Hematopoietic multipotent progenitor cell treated with erythropoietin and hydrocortisone succinate and interleukin-3 and kit ligand, for 8 days (in vitro differentiated cells): Measurements from ENCODE around the gene CHSY1.

Source experiments
- DNase-seq: peaks from one replicate; pipeline ENCODE4 v3.0.0-alpha.2; 2015

Gene CHSY1

DNA sequence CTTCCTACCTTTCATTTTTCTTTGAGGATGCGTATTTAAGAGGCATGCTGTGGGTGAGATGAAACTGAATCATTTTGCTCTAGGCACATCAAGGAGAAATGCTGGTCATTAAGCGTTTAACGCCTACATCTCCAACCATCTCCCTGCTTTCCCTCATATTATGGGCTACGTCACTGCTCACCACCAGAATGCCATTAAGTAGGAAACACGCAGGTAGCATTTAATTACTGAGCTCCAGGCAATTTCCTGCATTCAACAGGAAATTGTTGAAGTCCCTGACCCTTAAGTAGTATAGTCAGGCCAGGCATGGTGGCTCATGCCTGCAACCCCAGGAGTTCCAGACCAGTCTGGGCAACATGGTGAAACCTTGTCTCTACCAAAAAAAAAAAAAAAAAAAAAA, 66.1 kb downstream of the CHSY1 start:
- DNase-seq: no peak

DNA sequence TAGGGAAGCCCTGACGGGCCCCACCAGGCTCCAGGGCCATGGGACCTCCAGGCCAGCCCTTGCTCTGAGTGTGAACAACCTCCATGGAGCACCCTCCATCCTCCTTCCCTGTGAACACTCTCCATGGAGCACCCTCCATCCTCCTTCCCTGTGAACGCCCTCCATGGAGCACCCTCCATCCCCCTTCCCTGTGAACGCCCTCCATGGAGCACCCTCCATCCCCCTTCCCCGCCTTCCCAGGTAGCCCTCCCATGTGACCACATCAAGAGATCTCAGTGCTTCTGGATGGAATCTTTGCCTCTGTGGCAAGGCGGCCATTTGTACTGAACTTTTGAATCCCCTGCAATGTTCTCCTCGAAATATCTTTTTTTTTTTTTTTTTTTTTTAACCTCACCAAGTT, 66.5 kb downstream of the CHSY1 start:
- no peak for DNase-seq

- no peak for DNase-seq
These were observed 67.0 kb downstream of the CHSY1 start for GRCh38 chr15:101184830-101185229.

DNA sequence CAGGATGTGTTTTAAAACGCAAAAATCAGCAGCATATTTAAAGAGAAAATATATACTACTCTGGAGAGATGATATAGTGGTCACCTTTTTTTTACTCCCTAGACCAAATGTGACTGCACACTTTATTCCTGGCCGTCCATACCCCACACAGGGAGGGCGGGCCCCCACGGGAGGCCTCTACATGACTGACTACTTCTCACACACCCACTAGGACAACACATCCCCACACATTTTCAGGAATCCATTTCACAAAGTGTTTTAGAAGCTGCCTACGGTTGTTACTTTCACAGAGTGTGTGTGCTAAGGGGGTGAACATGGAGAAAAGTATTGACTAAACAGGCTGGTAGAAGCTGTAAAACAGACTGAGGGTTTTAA, 67.9 kb downstream of the CHSY1 start:
- DNase-seq: no peak

- DNase-seq: no peak
These were observed 68.5 kb downstream of the CHSY1 start for GRCh38 chr15:101183226-101183930.

DNA sequence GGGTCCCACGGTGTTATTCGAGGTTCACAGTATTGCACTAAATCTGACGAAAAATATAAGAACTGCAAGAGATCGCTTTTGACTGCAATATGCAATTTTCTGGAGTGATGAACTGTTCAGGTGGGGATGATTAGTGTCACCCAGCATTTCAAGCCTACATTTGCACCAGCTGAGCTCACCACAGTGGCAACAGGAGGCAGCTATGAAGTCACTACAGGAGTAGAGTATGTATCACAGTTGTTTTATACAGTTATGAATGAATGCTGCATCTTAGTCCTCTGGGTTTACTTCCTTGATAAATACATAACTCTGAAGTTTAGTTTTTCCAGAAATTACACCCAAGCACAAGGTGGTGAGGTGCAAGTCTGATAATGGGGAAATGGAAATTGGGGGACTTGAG, 69.6 kb downstream of the CHSY1 start:
- DNase-seq: no peak

- no peak for DNase-seq
These were observed 70.5 kb downstream of the CHSY1 start for GRCh38 chr15:101181349-101181748.

- peak; percentile 87 for DNase-seq
These were observed 71.1 kb downstream of the CHSY1 start for GRCh38 chr15:101180620-101181307.

DNA sequence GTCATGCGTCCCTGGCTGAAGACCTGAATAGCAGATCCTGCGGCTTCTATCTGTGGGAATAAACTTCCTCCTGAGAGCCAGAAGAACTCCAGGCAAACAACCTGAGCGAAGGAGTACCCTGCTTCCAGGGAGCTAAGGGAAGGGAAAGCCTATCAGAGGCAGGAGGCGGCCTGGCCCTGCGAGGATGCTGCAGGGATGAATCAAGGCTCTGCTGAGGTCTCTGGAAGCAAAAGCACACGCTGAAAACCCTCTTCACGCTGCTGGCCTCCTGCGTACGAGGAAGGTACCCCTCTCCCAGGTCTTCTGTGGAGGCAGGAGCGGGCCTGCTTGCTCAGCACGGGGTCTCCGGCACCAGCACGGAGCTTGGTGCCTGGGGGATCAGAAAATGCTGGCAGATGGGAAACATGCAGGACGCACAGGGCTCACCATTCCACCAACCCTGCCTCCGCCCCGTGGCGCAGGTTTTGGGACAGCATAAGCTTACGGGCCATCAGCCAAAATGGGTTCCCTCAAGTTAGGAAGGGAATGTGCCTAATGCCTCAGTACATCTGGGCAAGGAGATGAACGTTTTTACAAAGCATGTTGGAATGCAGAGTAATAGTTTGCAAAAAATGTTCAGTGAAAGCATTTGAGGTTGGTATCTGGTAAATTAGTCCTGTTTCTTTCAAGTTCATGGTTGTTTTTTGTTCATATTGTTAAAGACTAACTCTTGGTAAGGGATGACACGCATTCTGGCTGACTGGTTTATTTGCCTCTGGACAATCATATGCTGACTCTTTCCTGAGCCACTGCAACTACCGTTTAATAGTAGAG, 72.3 kb downstream of the CHSY1 start:
- DNase-seq: no peak

DNA sequence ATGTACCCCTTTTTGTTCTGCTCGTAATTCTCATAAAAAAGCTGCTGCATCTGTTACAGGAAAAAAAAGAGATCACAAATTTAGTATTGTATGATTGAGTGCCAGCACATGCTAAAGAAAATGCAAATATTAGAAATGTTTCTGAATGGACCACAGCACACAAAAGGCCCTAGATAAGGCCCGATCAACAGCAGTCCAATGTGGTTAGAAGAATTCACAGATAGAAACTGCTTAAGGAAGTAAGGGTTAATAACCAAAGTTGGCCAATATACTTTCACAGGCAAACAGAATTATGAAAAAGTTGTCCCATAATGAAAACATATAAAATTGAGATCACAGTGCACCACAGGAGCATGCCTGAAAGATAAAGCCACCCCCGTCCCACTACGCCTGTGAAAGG, 72.9 kb downstream of the CHSY1 start:
- DNase-seq: peak; percentile 60

DNA sequence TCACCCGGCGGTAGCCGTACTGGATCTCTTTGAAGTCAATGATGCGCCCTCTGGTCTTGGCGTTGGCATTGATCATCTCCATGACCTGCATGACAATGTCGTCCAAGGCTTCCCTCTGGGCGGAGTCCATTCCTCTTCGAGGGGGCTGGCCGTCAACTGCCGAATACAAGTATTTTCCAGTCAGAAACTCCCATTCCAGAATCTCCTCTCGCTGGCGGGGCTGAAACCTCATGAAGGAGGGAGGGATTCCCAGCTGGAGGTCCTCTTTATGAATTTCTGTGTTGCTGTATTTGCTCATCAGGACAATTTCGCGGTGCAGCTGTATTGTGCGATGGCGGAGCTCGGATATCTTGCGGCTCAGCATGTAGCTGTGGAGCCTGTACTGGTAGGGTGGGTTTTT, 73.4 kb downstream of the CHSY1 start:
- DNase-seq: no peak

DNA sequence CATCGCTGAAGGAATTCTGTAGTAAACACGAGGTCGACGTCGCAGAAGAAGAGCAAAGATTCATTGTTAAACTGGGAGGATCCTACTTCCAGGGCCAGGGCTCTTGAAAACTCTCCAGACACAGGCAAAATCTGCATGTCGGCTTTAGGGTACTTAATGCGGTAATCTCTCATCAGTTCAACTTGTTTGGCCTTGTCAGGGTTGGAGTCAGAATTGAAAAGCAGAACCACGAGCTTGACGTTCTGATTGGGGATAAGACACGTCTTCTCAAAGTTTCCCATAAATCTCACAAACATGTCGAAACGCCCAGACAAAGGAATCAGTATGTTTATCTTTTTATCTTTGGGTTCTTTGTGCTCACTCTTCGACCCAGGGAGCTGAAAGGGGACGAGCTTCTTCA, 74.0 kb downstream of the CHSY1 start:
- DNase-seq: no peak

DNA sequence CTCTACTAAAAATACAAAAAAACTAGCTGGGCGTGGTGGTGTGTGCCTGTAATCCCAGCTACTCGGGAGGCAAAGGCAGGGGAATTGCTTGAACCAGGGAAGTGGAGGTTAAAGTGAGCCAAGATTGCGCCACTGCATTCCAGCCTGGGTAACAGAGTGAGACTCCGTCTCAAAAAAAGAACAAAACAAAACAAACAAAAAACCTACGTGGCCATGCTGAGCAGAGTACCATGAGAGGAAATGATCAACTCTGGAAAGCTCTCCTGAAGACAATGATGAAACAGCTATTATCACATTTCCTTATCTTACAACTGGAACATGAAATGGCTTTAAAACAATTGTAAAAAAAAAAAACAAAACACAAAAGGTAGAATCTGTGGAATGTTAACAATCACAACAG, 75.2 kb downstream of the CHSY1 start:
- no peak for DNase-seq

DNA sequence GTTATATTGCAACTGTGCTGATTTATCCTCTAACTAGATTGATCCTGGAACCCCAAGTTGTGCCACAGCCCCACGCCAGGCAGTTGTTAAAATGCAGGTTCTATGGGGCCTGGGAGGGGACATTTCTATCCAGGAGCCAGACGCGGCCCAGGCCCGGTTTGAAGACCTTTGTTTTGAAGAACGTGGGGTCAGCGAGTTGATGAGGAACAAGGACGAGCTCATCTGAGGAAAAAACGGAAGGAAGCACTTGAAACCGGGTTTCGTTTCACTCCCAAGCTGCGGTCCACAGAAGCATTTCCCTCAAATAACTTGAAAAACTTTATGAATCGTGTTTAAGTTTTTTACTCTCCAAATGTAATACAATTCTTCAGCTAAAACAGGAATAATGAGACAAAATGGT, 76.4 kb downstream of the CHSY1 start:
- DNase-seq: no peak

- DNase-seq: no peak
These were observed 77.5 kb downstream of the CHSY1 start for GRCh38 chr15:101174152-101174920.

DNA sequence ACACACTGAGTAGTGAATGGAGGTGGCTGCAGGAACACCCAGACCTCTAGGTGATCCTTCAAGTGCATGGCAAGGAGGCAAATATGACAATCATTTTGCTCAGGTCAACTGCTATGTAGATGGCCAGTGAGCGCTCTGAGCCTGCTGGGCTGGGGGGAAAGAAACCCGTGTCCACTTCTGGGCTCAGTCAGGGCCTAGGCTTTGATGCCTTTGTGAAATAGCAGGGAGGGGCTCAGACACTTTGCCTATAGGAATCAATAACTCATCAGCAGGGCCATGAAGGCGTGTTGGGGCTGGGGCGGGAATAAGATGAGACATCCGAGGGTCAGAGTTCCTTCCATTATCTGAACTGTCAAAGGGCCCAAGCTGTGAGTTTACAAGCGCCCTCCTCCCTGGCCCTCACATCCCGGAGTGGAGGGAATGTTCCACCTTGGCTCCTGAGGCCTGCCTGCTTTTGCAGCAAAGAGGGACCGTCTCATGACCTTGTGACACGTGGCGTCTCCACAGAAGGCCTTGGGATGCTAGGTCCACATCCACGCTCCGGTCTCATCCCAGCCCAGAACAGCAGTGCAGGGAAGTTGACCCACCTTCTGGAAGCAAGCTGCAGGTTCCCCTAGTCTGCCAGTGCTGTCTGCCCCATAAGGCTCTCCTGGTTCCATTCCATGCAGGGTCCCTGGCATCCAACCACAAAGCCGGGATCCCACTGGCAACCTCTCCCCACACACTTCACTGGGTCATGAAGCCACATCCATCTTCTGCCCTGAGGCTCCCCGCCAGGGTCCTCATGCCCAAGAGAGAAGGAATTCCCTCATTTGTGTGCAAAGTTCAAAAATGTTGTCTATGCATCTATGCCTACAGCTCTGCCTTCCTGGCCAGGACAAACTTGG, 78.4 kb downstream of the CHSY1 start:
- DNase-seq: no peak

DNA sequence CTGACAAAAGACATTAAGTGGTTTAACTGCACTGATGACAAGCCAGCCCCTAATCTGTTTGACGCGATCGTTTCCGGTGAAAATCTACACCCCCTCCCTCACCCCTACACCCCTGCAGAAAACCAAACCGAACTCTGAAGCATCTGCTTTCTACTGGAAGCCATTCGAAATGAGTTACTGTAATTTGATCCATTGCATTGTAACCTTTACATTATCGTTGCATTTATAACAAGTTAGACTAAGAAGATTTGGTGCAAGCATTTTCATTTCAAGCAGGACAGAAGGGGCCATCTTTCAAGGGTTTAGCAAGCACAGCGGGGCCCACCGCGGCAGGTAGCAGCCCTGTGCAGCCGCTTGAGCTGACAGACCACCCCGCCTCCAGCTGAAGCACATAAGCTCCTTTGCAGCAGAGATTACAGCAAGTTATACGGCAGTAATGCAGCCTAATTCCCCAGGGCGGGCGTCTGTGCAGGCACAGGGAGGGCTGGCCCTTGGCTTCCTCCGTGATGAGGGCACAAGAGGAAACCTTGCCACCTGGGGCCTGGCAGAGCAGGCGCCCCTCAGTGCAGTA, 79.3 kb downstream of the CHSY1 start:
- DNase-seq: no peak

- no peak for DNase-seq
These were observed 79.9 kb downstream of the CHSY1 start for GRCh38 chr15:101171954-101172353.

DNA sequence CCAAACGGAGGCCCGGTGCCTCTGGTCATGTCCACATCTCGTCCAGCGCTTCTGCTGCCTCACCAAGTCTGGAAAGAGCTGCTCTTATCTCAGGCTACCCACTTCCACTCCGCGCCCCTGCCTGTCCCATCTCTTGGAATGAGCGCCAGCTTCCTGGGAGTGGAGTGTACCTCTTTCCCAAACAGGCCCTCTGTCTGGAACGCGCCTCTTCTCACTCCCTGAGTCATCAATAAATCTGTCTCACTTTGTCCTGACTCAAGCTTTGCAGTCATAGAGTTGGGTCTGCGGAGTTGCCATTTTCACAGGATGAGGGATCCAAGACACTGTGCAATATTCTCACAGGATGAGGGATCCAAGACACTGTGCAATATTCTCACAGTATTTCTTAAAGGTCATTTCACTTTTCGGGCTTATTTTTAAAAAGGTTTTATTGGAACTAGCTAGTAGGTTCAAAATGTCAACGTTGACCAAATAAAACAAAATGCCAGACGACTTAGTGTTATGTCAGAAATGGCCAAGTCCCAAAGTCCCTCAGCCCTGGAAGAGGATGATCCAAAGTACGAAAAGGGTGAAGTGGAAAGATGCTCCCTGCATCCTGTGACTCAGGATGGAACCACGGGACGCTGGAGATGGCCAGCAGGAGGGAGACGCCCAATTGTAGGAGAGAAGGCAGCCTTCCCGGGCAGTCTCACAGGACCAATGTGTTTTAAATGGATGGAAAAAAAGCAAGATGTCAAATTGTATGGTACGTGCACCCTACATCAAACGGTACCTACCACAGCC, 81.1 kb downstream of the CHSY1 start:
- no peak for DNase-seq

DNA sequence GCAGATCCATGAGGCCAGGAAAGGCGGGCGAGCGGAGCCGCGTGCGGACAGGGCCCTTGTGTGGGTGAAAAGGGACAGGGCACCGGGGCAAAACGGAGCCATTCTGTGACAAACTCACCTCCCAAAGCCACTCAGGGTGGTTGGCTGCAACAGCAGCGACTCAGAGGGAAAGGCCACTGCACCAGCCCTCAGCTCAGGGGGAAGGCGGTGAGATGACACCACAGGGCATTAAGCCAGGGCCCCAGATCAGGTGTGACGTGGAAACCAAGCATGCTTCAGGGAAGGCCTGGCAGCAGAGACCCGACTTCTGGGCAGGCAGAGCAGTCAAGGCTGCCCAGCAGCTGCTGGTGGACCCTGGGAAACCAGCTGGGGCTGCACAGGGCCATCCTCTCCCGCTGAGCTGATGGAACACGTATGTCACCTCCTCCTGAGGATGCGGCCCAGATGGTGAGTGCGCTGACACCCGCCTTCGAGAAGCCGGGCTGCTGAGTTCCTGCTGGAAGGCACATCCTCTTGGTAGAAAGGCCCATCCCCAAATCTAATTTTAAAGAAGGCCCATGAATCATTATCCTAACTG, 82.3 kb downstream of the CHSY1 start:
- DNase-seq: no peak
